Stimulated activated naive CD8-positive, alpha-beta T cell treated with anti-CD3 and anti-CD28 coated beads, Interleukin-15, Interleukin-2, amounts not matched to agents 100 U/mL and 50 U/mL, for 24 hours (primary cell): ENCODE data around the gene WWC1.
"Not testable (repeated sequence)": the region's sequence is repeated elsewhere in the genome, so short reads cannot be mapped to it uniquely, and the experiment has no call there.

Experiments
- ATAC-seq: fragments of 150-1000 bp; cut with Tn5 transposase; one replicate; pipeline ENCODE4 v1.10.0; 2021
- DNase-seq: peaks from one replicate; pipeline ENCODE4 v3.0.0; 2021

Gene WWC1

GRCh38 chr5:168337361-168337760 is 45.9 kb downstream of the WWC1 start:
- DNase-seq (no peak), ATAC-seq (no peak)

- ATAC-seq (no peak), DNase-seq (no peak)
Measured at GRCh38 chr5:168339109-168339771, 47.8 kb downstream of the WWC1 start.

GRCh38 chr5:168339772-168340140 is 48.3 kb downstream of the WWC1 start:
- ATAC-seq, result not testable (repeated sequence)

GRCh38 chr5:168340487-168340886 is 49.0 kb downstream of the WWC1 start:
- DNase-seq (no peak), ATAC-seq (no peak)

More at GRCh38 chr5:168339772-168340140, 48.3 kb downstream of the WWC1 start:
- not testable (repeated sequence) for DNase-seq

- ATAC-seq (no peak), DNase-seq (no peak)
Measured at GRCh38 chr5:168341178-168341577, 49.7 kb downstream of the WWC1 start.

GRCh38 chr5:168342151-168342825 is 50.8 kb downstream of the WWC1 start:
- DNase-seq, result no peak
- no peak for ATAC-seq

GRCh38 chr5:168342985-168343384 is 51.5 kb downstream of the WWC1 start:
- no peak for ATAC-seq
- no peak for DNase-seq

GRCh38 chr5:168346417-168346816 is 55.0 kb downstream of the WWC1 start:
- ATAC-seq (no peak), DNase-seq (no peak)

GRCh38 chr5:168347368-168348083 is 56.1 kb downstream of the WWC1 start:
- ATAC-seq, result no peak
- DNase-seq, result no peak

- DNase-seq (no peak), ATAC-seq (no peak)
Measured at GRCh38 chr5:168348084-168348414, 56.6 kb downstream of the WWC1 start.

GRCh38 chr5:168350315-168350714 is 58.9 kb downstream of the WWC1 start:
- ATAC-seq (no peak), DNase-seq (no peak)

- DNase-seq (no peak), ATAC-seq (no peak)
Measured at GRCh38 chr5:168353216-168353957, 61.9 kb downstream of the WWC1 start.

GRCh38 chr5:168354397-168354796 is 63.0 kb downstream of the WWC1 start:
- ATAC-seq (no peak), DNase-seq (no peak)

- ATAC-seq, result no peak
- DNase-seq, result no peak
Measured at GRCh38 chr5:168356171-168356570, 64.7 kb downstream of the WWC1 start.

- ATAC-seq (no peak), DNase-seq (no peak)
Measured at GRCh38 chr5:168356592-168356991, 65.1 kb downstream of the WWC1 start.

- no peak for ATAC-seq
- no peak for DNase-seq
Measured at GRCh38 chr5:168357876-168358275, 66.4 kb downstream of the WWC1 start.

GRCh38 chr5:168359820-168360460 is 68.5 kb downstream of the WWC1 start:
- no peak for DNase-seq
- no peak for ATAC-seq

- DNase-seq, result no peak
Measured at GRCh38 chr5:168360521-168361285, 69.3 kb downstream of the WWC1 start.

GRCh38 chr5:168362097-168362885 is 70.8 kb downstream of the WWC1 start:
- DNase-seq, result no peak
- ATAC-seq, result no peak

More at GRCh38 chr5:168360521-168361285, 69.3 kb downstream of the WWC1 start:
- no peak for ATAC-seq

GRCh38 chr5:168364151-168364661 is 72.8 kb downstream of the WWC1 start:
- no peak for ATAC-seq
- DNase-seq, result no peak
